ENCODE results near the gene SOCS1. TPM values are rescaled to one million over a fixed set of nuclear protein-coding genes. Genes with fewer than 3 reads are reported as not detected.

The SOCS1 gene
- total and polyA plus RNA-seq, 2 donors (not counting 1 experiment from before 2014, with no cell fraction given), result 29.7 to 107 TPM

- TF ChIP-seq EZH2 (IDR thresholded peaks at IDR 0.05; ENCODE audit: borderline replicate concordance, insufficient read depth, low read depth, low read length, poor library complexity, severe bottlenecking) (no peak), CTCF (IDR thresholded peaks at IDR 0.05) (no peak)
- peak overlapping the region; percentile 6 for H3K4me3 Mint-ChIP-seq
- no peaks in the 10 kb centered on the region for H3K27me3 Mint-ChIP-seq
- Histone ChIP-seq H3K9me3 (ENCODE audit: control extremely low read depth in 1 of 3, control insufficient read depth in 2 of 3, insufficient read depth in 1 of 3, low read length in 2 of 3) (peaks cover 0 to 3% (median 0%) of the 10 kb centered on the region in 3 donors), H3K79me2 (ENCODE audit: control insufficient read depth, insufficient read depth, low read length) (peaks cover 14% of the 10 kb centered on the region), H3K27me3 (replicated peaks in 1 of 4; ENCODE audit: control extremely low read depth in 1 of 4, control insufficient read depth in 3 of 4, insufficient read depth in 4 of 4, low read length in 3 of 4) (no peaks in the 10 kb centered on the region), H3K4me2 (replicated peaks; ENCODE audit: low read depth, low read length, poor library complexity, severe bottlenecking) (no peak overlapping the region), H3K4me1 (ENCODE audit: control insufficient read depth in 2 of 2, insufficient read depth in 2 of 2, low read length in 2 of 2) (peaks cover 26 to 31% of the 10 kb centered on the region in 2 donors), H3K27ac (ENCODE audit: low read length in 2 of 2) (no peak overlapping the region), H3K36me3 (replicated peaks in 1 of 2; ENCODE audit: control extremely low read depth in 1 of 2, control insufficient read depth in 1 of 2, extremely low read depth in 1 of 2, insufficient read depth in 2 of 2, low read length in 1 of 2) (peaks cover 2 to 17% of the 10 kb centered on the region in 2 experiments), H2AFZ (ENCODE audit: insufficient read depth, low read depth, low read length, poor library complexity, severe bottlenecking) (no peak overlapping the region), H3K9ac (ENCODE audit: low read length) (no peak overlapping the region), H4K20me1 (ENCODE audit: control insufficient read depth, insufficient read depth, low read length, poor library complexity, severe bottlenecking) (peaks cover 45% of the 10 kb centered on the region), H3K4me3 (ENCODE audit: control extremely low read depth in 1 of 5, extremely low read depth in 1 of 5, insufficient read depth in 1 of 5, low read depth in 2 of 5, low read length in 4 of 5) (no peak overlapping the region)
- POLR2A ChIA-PET, result interaction anchor here (0.7 to 1.4 kb wide), 6 partner anchors 19 to 106 kb away, joined by 3 to 5 read pairs (median 4); no protein-coding TSS in a partner anchor
- ATAC-seq (ENCODE audit: low read depth) (no peak), DNase-seq (no peak)
- CTCF ChIA-PET, result interaction anchor here (0.7 to 1.1 kb wide), 2 partner anchors 61 to 285 kb away, joined by 3 read pairs; no protein-coding TSS in a partner anchor
- 90% methylated on average over 14 of the region's 16 CpGs for WGBS (ENCODE audit: insufficient coverage)
- H3K9me3 Mint-ChIP-seq (ENCODE audit: insufficient read depth), result no peaks in the 10 kb centered on the region
- peaks cover 40% of the 10 kb centered on the region for H3K4me1 Mint-ChIP-seq
- peak overlapping the region; percentile 46 for H3K27ac Mint-ChIP-seq
- intact Hi-C loops (cut with micrococcal nuclease), result loop anchor here (10.0 kb wide), 2 partner anchors 435 to 665 kb away; partner anchors contain the start of gene GSPT1
These were observed 5.8 kb downstream of the SOCS1 start for GRCh38 chr16:11250091-11250785.

Measured in B cell (primary cell).